Bone marrow (tissue), 2 donors: ENCODE measurements around the gene ZNF426.
A peak's percentile ranks its signal among the peaks of the same experiment; 100 is the strongest.
"Not testable (repeated sequence)": the region's sequence is repeated elsewhere in the genome, so short reads cannot be mapped to it uniquely, and the experiment has no call there.

Experiments used
- DNase-seq, 2 donors: peaks; one replicate each; lab custom pipeline; 2025; lab: John Stamatoyannopoulos, UW

ZNF426 gene

DNA sequence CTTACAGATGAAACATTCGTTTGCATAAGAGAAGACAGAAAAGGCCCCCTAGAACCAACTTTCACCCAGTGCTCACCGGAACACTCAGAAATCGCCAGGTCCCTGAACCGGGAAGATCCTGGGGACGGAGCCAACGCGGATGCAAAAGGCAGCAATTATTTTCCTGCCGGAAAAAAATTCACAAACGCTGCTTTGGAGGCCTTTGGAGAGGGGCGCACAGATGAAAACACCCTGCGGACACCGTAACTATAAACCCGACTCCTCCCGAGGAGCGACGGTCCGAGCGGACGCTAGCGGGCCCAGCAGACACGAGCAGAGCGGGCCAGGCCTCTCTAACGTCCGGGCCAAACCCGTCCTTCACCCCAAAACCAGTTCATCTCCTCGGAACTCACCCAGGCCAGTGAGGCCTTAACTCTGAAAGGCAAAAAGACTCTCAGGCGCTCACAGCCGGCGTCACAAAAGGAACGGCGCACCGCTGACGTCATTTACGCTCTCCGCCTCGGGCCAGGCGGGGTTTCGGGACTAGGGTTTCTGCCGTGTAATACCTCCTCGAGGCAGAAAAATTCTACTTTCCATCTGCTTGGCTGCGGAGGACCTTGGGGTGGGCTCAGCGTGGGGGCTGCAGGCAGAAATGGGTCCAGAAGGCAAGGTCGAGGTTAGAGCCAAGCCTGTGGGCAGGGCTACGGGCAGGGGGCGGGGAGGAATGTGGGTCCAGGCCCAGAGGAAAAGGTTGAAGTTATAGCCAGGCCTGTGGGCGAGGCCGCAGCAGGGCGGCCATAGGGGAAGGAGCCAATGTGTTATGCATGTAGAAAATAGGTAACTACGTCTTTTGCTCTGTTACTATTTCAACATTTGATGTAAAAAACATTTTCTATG lies at the start of gene ZNF426:
Gene ZNF426, minus strand, starts transcription at position 463 of the 876 bp plus-strand sequence. CDS start 2,413 bp downstream, outside the sequence.
- DNase-seq = peak; percentile 60 to 73

GRCh38 chr19:9586764-9587163 lies 48.3 kb upstream of the ZNF426 start:
- DNase-seq = peak; percentile 3 to 67

DNA sequence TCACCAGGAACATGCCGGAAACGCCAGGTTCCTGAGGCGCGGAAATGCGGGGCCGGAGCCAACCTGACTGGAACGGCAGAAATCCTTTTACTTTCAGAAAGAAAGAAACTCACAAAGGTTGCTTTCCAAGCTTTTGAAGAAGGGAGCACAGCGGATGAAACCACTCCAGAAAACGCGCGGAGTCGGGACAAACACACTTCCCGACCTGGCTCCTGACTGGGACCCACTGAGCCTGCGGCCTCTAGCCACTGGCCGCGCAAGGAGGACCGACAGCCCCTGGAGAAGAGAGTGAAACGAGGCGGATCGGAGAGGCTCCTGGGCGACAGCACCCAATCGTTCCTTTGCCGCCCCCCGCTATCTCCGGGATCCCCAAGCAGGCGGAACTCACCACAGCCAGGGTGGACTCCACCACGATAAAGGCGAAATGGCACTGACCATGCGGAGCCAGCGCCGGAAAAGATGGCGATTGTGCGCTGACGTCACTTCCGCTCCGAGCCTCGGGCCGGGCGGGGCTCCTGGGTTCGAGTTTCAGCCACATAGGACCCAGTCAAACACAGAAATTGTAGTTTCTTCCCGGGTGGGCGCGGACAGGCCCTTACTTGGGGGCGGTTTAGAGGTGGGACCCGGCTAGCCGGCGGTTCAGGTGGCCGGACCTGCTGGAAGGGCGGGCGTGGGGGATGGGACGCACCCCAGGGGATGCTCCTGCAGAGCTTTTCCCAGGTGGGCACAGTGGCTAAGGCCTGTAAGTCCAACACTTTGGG lies 45.8 kb upstream of the ZNF426 start, which contains the start of gene ZNF121:
Gene ZNF121, minus strand, starts transcription at position 432 of the 761 bp plus-strand sequence. CDS start 16,407 bp downstream, outside the sequence.
- peak; percentile 48 to 75 for DNase-seq

DNA sequence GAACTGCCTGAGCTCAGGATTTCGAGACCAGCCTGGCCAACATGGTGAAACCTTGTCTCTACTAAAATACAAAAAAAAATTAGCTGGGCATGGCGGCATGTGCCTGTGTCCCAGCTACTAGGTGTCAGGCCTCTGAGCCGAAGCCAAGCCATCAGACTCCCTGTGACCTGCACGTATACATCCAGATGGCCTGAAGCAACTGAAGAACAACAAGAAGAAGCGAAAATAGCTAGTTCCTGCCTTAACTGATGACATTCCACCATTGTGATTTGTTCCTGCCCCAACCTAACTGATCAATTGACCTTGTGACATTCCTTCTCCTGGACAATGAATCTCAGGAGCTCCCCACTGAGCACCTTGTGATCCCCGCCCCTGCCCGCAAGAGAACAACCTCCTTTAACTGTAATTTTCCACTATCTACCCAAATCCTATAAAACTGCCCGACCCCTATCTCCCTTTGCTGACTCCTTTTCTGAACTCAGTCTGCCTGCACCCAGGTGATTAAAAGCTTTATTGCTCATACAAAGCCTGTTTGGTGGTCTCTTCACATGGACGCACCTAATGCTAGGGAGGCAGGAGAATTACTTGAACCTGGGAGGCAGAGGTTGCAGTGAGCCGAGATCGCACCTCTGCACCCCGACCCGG lies 43.8 kb upstream of the ZNF426 start:
- DNase-seq = not testable (repeated sequence)

- DNase-seq = no peak
Observed at GRCh38 chr19:9580728-9581127, 42.3 kb upstream of the ZNF426 start.

DNA sequence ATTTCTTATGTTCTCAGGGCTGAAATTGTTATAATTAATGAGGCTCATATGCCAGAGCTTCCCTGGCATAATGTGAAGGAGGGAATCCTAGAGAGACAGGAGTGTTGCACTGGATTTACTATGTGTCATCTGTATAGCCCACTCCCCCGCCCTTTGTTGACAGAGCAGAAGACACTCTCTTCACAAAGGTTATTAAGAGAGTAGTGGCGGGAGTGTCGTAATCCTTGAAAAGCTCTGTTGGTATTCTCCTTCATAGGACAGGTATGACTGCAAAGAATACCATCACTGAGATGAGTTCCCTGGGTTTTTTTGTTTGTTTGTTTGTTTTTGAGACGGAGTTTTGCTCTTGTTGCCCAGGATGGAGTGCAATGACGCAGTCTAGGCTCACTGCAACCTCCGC lies 31.8 kb upstream of the ZNF426 start:
- DNase-seq = no peak

DNA sequence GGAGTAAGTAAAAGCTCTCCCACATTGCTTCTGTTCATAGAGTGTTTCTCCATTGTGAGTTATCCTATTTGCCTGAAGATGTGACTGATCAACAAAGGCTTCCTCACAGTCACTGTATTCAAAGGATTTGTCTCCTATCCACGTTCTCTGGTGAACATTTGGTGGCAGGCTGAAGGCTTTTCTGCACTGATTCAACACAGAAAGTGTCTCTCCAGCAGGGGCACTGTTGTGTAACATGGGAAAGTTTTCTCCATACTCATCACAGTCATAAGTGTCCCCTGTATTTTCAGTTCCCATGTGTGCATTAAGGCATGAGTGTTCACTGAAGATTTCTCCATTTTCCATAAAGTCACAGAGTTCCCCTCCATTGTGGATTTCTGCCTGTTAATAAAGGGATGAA lies 28.3 kb upstream of the ZNF426 start:
- no peak for DNase-seq

GRCh38 chr19:9565900-9566705 lies 27.7 kb upstream of the ZNF426 start:
- no peak for DNase-seq

DNA sequence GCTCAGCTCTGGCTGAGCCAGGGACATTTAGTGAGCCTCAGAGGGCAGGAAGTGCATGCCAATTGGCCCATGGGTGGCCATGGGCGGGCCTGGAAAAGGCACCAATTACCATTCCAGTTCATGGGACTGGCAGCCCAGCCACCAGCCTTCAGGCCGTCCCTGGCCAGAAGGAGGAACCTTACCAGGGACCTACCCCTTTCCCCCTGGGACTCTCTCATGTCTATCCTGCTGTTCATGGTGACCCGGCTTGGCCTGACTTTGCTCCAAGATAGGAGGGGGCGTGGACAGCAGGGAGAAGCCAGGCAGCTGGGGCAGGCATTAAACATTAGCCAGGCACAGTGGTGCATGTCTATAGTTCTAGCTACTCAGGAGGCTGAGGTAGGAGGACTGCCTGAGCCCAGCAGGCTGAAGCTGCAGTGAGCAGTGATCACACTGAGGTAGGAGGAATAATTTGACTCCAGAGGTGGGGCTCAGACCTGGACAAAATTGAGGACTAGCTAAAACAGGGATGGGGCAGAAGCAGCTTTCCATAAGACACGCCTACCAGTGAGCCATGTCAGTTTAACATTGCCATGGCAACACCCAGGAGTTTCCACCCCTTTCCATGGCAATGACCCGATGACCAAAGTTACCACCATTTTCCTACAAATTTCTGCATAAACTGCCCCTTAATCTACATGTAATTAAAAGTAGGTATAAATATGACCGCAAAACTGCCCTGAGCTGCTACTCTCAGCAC lies 14.3 kb upstream of the ZNF426 start:
- DNase-seq = no peak

- DNase-seq = no peak
Observed at GRCh38 chr19:9547870-9548269, 9.4 kb upstream of the ZNF426 start.

- DNase-seq = not testable (repeated sequence)
Observed at GRCh38 chr19:9541281-9541680, 2.8 kb upstream of the ZNF426 start.

- DNase-seq = not testable (repeated sequence)
Observed at GRCh38 chr19:9539921-9540320, 1.5 kb upstream of the ZNF426 start.

DNA sequence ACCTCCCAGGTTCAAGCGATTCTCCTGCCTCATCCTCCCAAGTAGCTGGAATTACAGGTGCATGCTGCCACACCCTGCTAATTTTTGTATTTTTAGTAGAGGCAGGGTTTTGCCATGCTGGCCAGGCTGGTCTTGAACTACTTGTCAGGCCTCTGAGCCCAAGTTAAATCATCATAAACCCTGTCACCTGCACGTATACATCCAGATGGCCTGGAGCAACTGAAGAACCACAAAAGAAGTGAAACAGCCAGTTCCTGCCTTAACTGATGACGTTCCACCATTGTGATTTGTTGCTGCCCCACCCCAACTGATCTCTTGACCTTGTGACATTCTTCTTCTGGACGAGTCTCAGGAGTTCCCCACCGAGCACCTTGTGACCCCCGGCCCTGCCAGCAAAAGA lies 756 bp upstream of the ZNF426 start:
- not testable (repeated sequence) for DNase-seq

- DNase-seq = no peak
Observed at GRCh38 chr19:9535934-9536333, 2.5 kb downstream of the ZNF426 start.

GRCh38 chr19:9531933-9532332 lies 6.5 kb downstream of the ZNF426 start:
- DNase-seq = no peak

- no peak for DNase-seq
Observed at GRCh38 chr19:9528757-9529336, 9.6 kb downstream of the ZNF426 start.

DNA sequence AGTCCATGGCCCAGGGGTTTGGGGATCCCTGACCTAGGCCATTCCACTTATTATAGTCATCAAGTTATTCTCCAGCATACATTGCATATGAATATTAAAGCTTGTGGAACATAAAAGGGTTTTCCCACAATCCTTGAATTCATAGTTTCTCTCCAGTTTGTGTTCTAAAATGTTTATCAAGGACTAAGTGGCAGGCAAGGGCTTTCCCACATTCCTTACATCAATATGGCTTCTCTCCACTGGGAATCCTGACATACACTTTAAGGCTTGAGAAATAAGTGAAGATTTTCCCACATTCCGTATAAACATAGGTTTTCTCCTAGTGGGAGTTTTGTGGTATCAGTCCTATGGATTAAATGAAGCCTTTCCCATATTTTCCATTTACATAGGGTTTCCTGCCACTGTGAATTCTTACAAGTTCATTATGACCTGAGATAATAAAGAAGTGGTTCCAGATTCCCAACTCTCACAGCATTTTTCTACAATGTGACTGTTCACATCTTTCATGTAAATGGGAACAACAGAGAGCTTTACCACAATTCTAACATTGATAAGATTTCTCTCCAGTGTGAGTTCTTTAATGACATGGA lies 14.5 kb downstream of the ZNF426 start:
- no peak for DNase-seq

DNA sequence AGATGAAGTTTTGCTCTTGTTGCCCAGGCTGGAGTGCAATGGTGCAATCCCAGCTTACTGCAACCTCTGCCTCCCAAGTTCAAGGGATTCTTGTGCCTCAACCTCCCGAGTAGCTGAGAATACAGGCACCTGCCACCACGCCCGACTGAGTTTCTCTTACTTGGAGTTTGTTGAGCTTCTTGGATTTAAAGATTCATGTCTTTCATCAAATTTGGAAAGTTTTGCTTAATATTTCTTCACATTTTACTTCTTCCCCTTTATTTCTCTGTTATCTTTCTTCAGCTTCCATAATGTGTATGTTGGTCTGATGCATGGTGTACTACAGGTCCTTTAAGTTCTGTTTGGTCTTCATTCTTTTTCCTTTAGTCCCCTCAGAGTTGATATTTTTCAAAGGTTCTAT lies 31.2 kb downstream of the ZNF426 start:
- DNase-seq = no peak

DNA sequence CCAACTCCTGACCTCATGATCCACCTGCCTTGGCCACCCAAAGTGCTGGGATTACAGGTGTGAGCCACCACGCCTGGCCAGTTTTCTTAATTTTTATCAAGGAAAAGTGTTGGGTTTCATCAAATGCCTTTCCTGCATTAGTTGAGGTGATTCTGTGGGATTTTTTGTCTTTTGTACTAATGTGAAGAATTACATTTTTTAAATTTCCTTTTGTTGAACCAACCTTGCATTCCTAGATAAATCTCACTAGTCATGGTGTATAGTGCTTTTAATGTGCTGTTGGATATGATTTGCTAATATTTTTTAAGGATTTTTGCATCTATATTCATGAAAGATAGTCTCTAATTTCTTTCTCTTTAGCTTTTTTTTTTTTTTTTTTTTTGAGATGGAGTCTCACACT lies 37.6 kb downstream of the ZNF426 start:
- DNase-seq = no peak
